Endothelial cell of umbilical vein (primary cell): ENCODE results near the gene COG4.

Experiments
- CTCF ChIP-seq, 2 donors: IDR thresholded peaks; 1 replicate in 1 of 2; 2 replicates in 1 of 2; pipeline ENCODE4 v1.5.1; 2011; ENCODE audit warnings: low read length in 2 of 2, mild to moderate bottlenecking in 2 of 2, moderate library complexity in 2 of 2, control low read depth in 1 of 2, inconsistent platforms in 1 of 2, low read depth in 1 of 2; ENCODE audit not compliant: insufficient read depth in 1 of 2; ENCODE audit errors: extremely low read depth in 1 of 2
- EZH2 ChIP-seq: IDR thresholded peaks from 2 replicates; pipeline ENCODE4 v1.6.1; 2012; ENCODE audit warnings: borderline replicate concordance, low read depth, mild to moderate bottlenecking, moderate library complexity, low read length, inconsistent platforms; ENCODE audit not compliant: severe bottlenecking
- FOS ChIP-seq: IDR thresholded peaks from 2 replicates; pipeline ENCODE4 v1.6.1; 2011; ENCODE audit warnings: mild to moderate bottlenecking, low read length, moderate library complexity, borderline replicate concordance; ENCODE audit not compliant: insufficient read depth
- JUN ChIP-seq: IDR thresholded peaks from 2 replicates; pipeline ENCODE4 v1.6.1; 2011; ENCODE audit warnings: borderline replicate concordance, low read depth; ENCODE audit not compliant: insufficient read length, insufficient read depth
- MAX ChIP-seq: IDR thresholded peaks from 2 replicates; pipeline ENCODE4 v1.6.1; 2011; ENCODE audit not compliant: insufficient read depth, insufficient read length
- POLR2A ChIP-seq: IDR thresholded peaks from 2 replicates; pipeline ENCODE4 v1.6.1; 2012; ENCODE audit warnings: low read depth, mild to moderate bottlenecking, control low read depth, low read length

GRCh38 chr16:70457446-70458166 lies 65.7 kb downstream of the COG4 start:
- TF ChIP-seq EZH2: no peak
- TF ChIP-seq CTCF (IDR thresholded peaks at IDR 0.05; ENCODE audit: extremely low read depth in 1 of 2, insufficient read depth in 1 of 2, low read depth in 1 of 2, low read length in 2 of 2): no peak
- TF ChIP-seq FOS: no peak
- no peak for TF ChIP-seq MAX
- TF ChIP-seq JUN: no peak
- no peak for TF ChIP-seq POLR2A
